Brain pericyte (primary cell): ENCODE measurements around the gene GABRR3.
A peak's percentile ranks its signal among the peaks of the same experiment; 100 is the strongest.
"Not testable (repeated sequence)": the region's sequence is repeated elsewhere in the genome, so short reads cannot be mapped to it uniquely, and the experiment has no call there.

ENCODE experiments used
- DNase-seq: peaks from one replicate; pipeline ENCODE4 v3.0.0-alpha.2; 2012; ENCODE audit warnings: low read depth, low spot score

GABRR3 gene

GRCh38 chr3:98022978-98023820 is 11.9 kb downstream of the GABRR3 start:
- DNase-seq: peak; percentile 26

GRCh38 chr3:98021830-98022560 is 13.1 kb downstream of the GABRR3 start:
- DNase-seq: no peak

- no peak for DNase-seq
These were observed 14.7 kb downstream of the GABRR3 start for GRCh38 chr3:98020412-98020811.

- no peak for DNase-seq
These were observed 16.8 kb downstream of the GABRR3 start for GRCh38 chr3:98018301-98018700.

GRCh38 chr3:98014268-98014585 is 20.9 kb downstream of the GABRR3 start:
- DNase-seq: no peak

GRCh38 chr3:98013411-98014267 is 21.5 kb downstream of the GABRR3 start:
- no peak for DNase-seq

GRCh38 chr3:98012979-98013378 is 22.1 kb downstream of the GABRR3 start:
- no peak for DNase-seq

GRCh38 chr3:98010883-98011449 is 24.1 kb downstream of the GABRR3 start:
- not testable (repeated sequence) for DNase-seq

- no peak for DNase-seq
These were observed 24.8 kb downstream of the GABRR3 start for GRCh38 chr3:98010194-98010882.

- DNase-seq: no peak
These were observed 26.3 kb downstream of the GABRR3 start for GRCh38 chr3:98008855-98009254.

GRCh38 chr3:98005438-98005837 is 29.7 kb downstream of the GABRR3 start:
- DNase-seq: no peak

- no peak for DNase-seq
These were observed 30.4 kb downstream of the GABRR3 start for GRCh38 chr3:98004721-98005120.

GRCh38 chr3:98003306-98003969 is 31.7 kb downstream of the GABRR3 start:
- no peak for DNase-seq

- no peak for DNase-seq
These were observed 32.4 kb downstream of the GABRR3 start for GRCh38 chr3:98002717-98003116.

- no peak for DNase-seq
These were observed 35.1 kb downstream of the GABRR3 start for GRCh38 chr3:97999994-98000393.

GRCh38 chr3:97999103-97999502 is 36.0 kb downstream of the GABRR3 start:
- no peak for DNase-seq

GRCh38 chr3:97996988-97997387 is 38.1 kb downstream of the GABRR3 start:
- DNase-seq: no peak

GRCh38 chr3:97994328-97994945 is 40.7 kb downstream of the GABRR3 start:
- no peak for DNase-seq

GRCh38 chr3:97993526-97993925 is 41.6 kb downstream of the GABRR3 start:
- DNase-seq: no peak

- no peak for DNase-seq
These were observed 42.5 kb downstream of the GABRR3 start for GRCh38 chr3:97992547-97993173.
